Stimulated activated CD4-positive, alpha-beta T cell treated with anti-CD3 and anti-CD28 coated beads, Interleukin-12 subunit alpha, Interleukin-12 subunit beta, amount 100 ng/mL, for 48 hours (primary cell): Measurements from ENCODE around the gene DEPP1.
"Not testable (repeated sequence)": the region's sequence is repeated elsewhere in the genome, so short reads cannot be mapped to it uniquely, and the experiment has no call there.

Experiments used
- DNase-seq, 3 donors: peaks; one replicate each; pipeline ENCODE4 v3.0.0-alpha.2; 2020; ENCODE audit warnings: low read depth in 2 of 3, low spot score in 1 of 3

The DEPP1 gene, protein sequence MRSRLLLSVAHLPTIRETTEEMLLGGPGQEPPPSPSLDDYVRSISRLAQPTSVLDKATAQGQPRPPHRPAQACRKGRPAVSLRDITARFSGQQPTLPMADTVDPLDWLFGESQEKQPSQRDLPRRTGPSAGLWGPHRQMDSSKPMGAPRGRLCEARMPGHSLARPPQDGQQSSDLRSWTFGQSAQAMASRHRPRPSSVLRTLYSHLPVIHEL

DNA sequence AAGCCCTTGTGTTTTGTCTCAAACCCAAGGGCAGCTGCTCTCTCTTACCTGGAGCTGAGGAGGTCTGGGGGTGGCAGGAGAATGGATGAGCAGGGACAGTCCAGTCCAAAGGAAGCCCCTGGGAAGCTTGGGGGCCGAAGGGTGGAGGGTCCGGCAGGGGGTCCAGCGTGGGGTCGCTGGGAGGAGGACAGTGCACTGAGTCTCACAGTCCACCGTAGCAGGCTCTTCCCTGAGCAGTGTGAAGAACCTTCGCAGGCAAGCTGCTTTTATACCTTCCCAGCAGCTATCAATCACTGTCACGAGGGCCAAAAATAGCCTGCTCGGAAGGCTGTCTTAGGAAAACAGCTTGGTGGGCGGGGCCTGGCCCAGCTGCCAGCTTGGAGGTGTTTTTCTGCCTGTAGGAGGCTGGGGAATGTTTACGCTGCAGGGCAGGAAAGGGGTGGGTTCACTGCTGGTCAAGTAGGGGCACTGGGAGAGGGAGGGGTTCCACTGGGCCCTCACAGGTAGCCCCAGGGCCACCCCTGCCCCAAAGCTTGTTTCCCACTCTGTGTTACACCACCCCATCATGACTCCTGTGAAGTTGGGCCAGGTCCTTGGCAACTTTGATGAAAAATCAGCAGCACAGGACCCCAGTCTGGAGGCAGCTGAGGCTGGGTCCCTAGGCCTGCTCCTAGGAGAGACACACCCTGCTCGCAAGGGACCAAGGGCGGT lies at the start of gene DEPP1:
DEPP1 (minus strand) TSS at position 240 of the 711 bp plus-strand sequence. CDS start 779 bp downstream, outside the sequence.
- no peak for DNase-seq

DNA sequence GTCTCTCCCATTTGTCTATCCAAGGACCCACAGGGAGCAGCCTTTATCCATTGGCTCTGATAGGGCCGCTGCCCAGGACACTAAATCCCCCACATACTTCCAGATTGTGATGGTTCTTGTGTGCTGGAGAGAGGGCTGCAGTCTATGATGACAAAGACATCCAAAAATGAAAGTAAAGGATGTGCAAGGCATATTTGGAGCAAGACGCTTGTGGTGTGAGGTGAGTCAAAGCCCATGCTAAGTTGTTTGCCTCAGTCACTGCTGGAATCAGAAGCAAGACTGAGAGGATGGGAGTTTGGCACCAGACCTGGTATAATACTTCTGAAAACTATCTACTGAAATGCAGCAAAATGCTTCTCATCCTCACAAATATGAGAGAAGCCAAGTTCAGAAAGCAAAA lies 44.8 kb upstream of the DEPP1 start:
- DNase-seq, result no peak

DNA sequence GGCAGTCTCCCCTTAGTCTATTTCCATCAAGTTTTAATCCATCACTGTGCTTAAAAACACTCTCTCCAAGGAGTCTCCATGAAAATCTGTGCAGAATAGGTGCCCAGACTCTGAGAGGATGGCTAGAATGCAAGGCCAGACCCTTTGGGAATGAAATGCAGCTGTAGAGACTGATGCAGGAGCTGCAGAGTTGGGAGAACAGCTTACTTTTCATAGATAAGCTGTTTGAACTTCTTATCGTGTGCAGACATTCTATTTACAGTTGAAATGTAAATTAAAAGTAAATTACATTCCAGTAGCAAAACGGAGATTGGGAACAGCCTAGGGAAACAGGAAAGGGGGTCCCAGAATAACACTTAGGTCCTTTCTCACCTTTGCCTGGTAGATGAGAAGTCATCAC lies 37.0 kb upstream of the DEPP1 start:
- DNase-seq, result no peak

DNA sequence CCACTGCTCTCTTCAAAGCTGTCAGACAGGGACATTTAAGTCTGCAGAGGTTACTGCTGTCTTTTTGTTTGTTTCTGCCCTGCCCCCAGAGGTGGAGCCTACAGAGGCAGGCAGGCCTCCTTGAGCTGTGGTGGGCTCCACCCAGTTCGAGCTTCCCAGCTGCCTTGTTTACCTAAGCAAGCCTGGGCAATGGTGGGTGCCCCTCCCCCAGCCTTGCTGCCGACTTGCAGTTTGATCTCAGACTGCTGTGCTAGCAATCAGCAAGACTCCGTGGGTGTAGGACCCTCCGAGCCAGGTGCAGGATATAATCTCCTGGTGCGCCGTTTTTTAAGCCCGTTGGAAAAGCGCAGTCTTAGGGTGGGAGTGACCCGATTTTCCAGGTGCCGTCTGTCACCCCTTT lies 35.9 kb upstream of the DEPP1 start:
- DNase-seq, result not testable (repeated sequence)

GRCh38 chr10:45008524-45009161 lies 30.0 kb upstream of the DEPP1 start:
- peak in 1 of 3 donors; percentile 26 for DNase-seq

- DNase-seq, result no peak
Observed at GRCh38 chr10:45006276-45007030, 27.8 kb upstream of the DEPP1 start.

- no peak for DNase-seq
Observed at GRCh38 chr10:45005284-45005683, 26.7 kb upstream of the DEPP1 start.

- DNase-seq, result no peak
Observed at GRCh38 chr10:45004661-45005060, 26.1 kb upstream of the DEPP1 start.

DNA sequence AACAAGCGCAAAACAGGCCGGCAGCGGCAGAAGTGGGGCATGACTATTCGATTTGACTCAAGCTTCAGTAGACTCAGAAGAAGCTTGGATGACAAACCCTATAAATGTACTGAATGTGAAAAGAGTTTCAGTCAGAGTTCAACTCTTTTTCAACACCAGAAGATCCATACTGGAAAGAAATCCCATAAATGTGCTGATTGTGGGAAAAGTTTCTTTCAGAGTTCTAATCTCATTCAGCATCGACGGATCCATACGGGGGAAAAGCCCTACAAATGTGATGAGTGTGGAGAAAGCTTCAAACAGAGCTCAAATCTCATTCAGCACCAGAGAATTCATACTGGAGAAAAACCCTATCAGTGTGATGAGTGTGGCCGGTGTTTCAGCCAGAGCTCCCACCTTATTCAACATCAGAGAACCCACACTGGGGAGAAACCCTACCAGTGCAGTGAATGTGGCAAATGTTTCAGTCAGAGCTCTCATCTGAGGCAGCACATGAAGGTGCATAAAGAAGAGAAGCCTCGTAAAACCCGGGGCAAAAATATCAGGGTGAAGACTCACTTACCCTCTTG lies 24.9 kb upstream of the DEPP1 start:
- DNase-seq, result no peak

- peak in 2 of 3 donors; percentile 39 to 42 for DNase-seq
Observed at GRCh38 chr10:45001381-45002148, 23.0 kb upstream of the DEPP1 start.

- DNase-seq, result peak in 2 of 3 donors; percentile 37 to 53
Observed at GRCh38 chr10:45000752-45001380, 22.3 kb upstream of the DEPP1 start, which contains the start of gene ZNF22. Gene ZNF22, plus strand, starts transcription at chr10:45000923. Its CDS starts 2,446 bp downstream, at chr10:45003369.

DNA sequence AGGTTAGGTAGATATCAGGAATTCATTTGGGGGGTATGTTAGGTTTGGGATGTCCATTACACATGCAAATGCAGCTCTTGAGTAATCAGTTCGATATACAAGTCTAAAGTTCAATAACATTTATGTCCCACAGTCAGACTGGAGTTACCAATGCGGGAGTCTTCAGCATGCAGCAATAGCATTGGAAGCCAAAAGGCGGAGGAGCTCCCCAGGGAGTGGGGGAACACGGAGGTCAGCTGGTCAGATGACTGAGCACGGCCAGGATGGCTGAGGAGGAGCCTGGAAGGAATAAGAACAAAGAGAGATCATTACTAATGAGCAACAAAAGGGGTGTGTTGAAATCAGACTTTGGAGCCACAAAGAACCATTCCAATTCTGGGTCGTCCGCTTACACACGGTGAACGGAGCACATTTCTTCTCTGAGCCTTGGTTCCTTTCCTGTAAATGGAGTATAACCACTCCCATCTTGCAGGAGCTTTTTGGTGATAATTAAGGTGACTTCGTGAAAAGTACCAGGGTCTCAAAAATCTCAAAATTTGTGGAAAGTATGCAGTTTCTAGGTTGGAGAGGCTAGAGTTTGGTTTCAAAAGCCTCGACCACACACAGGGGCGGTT lies 21.6 kb upstream of the DEPP1 start:
- DNase-seq, result no peak

DNA sequence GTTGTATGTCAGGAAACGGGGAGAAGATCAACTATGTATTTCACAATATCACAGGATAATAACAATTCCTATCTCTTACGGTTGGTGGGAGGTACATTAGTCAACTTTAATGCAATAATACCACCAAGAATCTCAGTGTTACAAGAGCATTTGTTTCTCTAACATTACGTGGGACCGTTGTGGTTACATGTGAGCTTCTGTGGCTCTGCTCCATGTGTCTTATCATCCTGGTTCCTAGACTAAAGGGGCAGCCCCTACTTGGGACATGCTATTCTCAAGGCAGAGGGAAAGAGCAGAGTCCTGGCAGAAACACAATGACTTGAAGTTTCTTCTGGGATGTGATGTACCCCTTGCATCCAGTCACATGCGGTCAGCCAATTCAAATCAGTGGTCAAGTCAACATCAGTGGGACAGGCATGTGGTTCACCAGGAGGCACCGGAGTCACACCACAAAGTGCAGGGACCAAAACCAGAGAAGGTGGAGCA lies 19.6 kb upstream of the DEPP1 start:
- DNase-seq, result no peak

DNA sequence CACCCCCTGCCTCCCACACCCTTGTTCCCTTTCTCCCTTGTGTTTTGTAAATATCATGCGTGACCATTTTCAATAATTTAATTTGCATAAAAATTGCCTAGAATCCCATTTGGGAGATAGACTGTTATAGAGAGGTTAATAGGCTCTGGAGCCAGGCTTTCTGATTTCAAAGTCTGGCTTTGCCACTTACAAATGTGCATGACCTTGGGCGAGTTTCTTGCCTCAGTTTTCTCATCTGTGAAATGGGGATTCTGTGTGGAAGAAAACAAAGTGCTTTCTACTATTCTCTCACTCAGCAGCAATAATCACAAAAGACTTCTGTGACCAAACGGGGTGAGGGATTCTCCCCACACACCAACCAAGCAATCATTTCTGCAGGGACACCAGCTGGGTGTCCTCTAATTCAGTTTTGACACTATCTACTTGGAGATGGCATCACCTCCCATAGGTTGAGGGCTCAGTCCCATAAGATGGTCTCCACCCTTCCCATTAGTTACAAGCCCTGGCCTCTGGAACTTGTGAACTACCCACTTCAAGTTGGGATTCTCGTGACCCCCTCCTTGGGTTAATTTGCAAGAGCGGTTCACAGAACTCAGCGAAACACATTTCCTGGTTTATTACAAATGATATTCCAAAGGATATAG lies 18.6 kb upstream of the DEPP1 start:
- DNase-seq, result no peak

GRCh38 chr10:44995914-44996669 lies 17.5 kb upstream of the DEPP1 start:
- no peak for DNase-seq

DNA sequence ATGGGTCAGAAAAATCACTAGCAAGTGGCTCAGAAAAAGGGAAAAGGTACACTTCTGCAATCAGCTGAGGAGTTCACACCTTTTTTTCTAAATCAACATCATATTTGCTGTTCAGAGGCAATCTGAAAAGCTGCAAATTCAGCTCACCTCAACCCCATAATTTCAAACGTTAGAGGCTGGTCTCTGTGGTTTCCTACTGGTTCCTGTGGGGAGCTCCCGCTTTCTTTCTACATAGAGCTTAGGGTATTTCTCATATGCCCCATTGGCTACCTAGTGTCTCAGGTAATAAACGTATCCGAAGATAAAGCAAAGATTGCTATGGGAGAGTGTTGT lies 16.9 kb upstream of the DEPP1 start:
- DNase-seq, result no peak

- DNase-seq, result no peak
Observed at GRCh38 chr10:44994752-44995530, 16.3 kb upstream of the DEPP1 start.
